AG04450 (cell line): ENCODE measurements around the gene MEIS3. TPM values are rescaled to one million over a fixed set of nuclear protein-coding genes. Genes with fewer than 3 reads are reported as not detected.

ENCODE experiments used
- CTCF ChIA-PET: fragments of 300-600, 350-600 bp; formaldehyde crosslinking; extraction: SDS; loops from one replicate; lab custom pipeline; 2022; ENCODE audit warnings: antibody characterized with exemption, inconsistent platforms; lab: Charles Lee
- POLR2A ChIA-PET: fragments of 350-600 bp; formaldehyde crosslinking; extraction: SDS; loops from one replicate; lab custom pipeline; 2021; ENCODE audit warnings: antibody characterized with exemption, inconsistent platforms; lab: Yijun Ruan, JAX
- DNase-seq: peaks from one replicate; pipeline ENCODE4 v3.0.0-alpha.2; 2011; ENCODE audit warnings: low read depth, low spot score
- H3K27ac ChIP-seq: one replicate; pipeline ENCODE4 v1.5.1; 2012; ENCODE audit warnings: low read depth, low read length, control low read depth
- H3K27me3 ChIP-seq: one replicate; pipeline ENCODE4 v1.6.0; 2012; ENCODE audit warnings: low read length; ENCODE audit not compliant: control insufficient read depth, insufficient read depth
- H3K4me3 ChIP-seq: 2 replicates; pipeline ENCODE4 v1.5.1; 2011; ENCODE audit warnings: mild to moderate bottlenecking, low read depth, low read length, control low read depth
- H3K9me3 ChIP-seq: 2 replicates; pipeline ENCODE4 v1.5.1; 2012; ENCODE audit warnings: low read length; ENCODE audit not compliant: control insufficient read depth, insufficient read depth
- CTCF ChIP-seq: IDR thresholded peaks from 2 replicates; pipeline ENCODE4 v1.5.1; 2011; ENCODE audit warnings: low read depth, low read length, control low read depth, inconsistent platforms
- polyA plus RNA-seq: library from polyadenylated mRNA; depleted of rRNA; stranded (reverse); fragments of >200 nt; gene quantifications from 2 replicates; pipeline ENCODE4 v1.2.3, GENCODE V29; 2011

The MEIS3 gene
- polyA plus RNA-seq, 1 experiment = 21.6 TPM

DNA sequence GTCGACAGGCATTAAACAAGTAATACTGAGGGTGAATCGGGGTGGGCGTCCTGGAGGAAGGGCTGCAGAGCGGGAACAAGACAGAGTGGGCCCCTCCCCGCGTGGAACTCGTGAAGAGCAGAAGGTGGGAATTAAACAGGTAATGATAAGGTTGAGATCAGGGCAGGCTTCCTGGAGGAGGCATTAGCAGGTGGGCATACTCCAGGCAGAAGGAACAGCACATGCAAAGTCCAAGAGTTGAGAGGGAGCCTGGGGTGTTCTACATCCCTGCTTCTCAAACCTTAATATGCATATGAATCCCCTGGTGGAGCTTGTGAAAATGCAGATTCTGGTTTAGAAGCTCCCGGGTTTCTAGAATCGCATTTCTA is 29.0 kb upstream of the MEIS3 start:
- DNase-seq = no peak
- Histone ChIP-seq H3K4me3 (no peak overlapping the region), H3K9me3 (peaks cover 9% of the 10 kb centered on the region), H3K27ac (no peak overlapping the region), H3K27me3 (peaks cover 59% of the 10 kb centered on the region)
- POLR2A ChIA-PET = interaction anchor here (0.6 kb wide), 1 partner anchor 289 kb away, joined by 4 read pairs; no protein-coding TSS in a partner anchor
- TF ChIP-seq CTCF = no peak
- CTCF ChIA-PET = interaction anchor here (2.2 kb wide), 1 partner anchor 12 kb away, joined by 11 read pairs; no protein-coding TSS in a partner anchor

- no peak overlapping the region for H3K27ac ChIP-seq
- CTCF ChIA-PET = interaction anchor here (0.8 to 2.2 kb wide), 3 partner anchors 12 to 260 kb away, joined by 3 to 11 read pairs (median 5); partner anchors contain the start of gene KPTN
- peaks cover 60% of the 10 kb centered on the region for H3K27me3 ChIP-seq
- peaks cover 9% of the 10 kb centered on the region for H3K9me3 ChIP-seq
- no peak for DNase-seq
- TF ChIP-seq CTCF = no peak
- POLR2A ChIA-PET = interaction anchor here (0.6 to 1.0 kb wide), 2 partner anchors 36 to 289 kb away, joined by 3 to 4 read pairs; partner anchors contain the start of gene KPTN
- no peak overlapping the region for H3K4me3 ChIP-seq
Observed at GRCh38 chr19:47447470-47448359, 28.4 kb upstream of the MEIS3 start.

DNA sequence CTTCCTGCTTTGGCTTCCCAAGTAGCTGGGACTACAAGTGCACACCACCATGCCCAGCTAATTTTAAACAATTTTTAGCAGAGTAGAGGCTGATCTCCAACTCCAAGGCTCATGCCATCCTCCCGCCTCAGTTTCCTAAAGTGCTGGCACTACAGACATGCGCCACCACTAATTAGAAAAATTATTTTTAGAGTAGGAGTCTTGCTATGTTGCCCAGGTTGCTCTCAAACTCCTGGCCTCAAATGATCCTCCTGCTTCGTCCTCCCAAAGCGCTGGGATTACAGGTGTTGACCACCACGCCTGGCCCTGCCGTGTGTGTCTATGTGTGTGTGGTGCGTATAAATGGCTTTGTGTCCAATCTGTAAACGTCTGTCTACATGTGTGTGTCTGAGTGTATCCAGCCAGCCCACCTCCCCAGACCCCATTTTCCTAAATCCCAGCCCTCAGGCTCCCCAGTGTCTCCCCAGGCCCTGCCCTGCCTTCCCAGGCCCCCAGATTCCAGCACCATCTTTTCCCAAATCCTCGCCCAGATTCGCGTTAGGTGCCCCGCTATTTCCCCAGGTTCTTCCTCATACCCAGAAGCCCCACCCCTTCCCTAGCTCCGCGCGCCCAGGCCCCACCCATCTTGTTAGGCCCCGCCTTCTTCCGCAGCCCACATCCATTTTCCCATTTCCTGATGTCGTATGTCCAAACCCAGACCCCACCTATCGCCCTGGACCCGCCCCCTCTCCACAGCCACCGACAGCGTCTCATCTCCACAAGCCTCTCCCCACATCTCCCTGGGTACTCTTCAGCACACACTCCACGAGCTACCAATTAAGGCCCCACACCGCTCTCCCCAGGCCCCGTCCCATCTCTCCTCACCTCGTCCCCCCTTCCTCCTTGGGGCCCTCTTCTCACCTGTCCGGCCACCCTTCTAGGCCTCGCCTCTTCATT is 27.5 kb upstream of the MEIS3 start:
- H3K27me3 ChIP-seq = peaks cover 63% of the 10 kb centered on the region
- DNase-seq = no peak

GRCh38 chr19:47445937-47446402 is 26.6 kb upstream of the MEIS3 start:
- peaks cover 9% of the 10 kb centered on the region for H3K9me3 ChIP-seq
- ChIA-PET CTCF (interaction anchor here (1.3 to 1.4 kb wide), 3 partner anchors 18 to 267 kb away, joined by 3 to 5 read pairs (median 3); partner anchors contain the start of gene NAPA), POLR2A (interaction anchor here (0.7 to 1.0 kb wide), 2 partner anchors 18 to 61 kb away, joined by 4 to 7 read pairs; no protein-coding TSS in a partner anchor)
- no peak for TF ChIP-seq CTCF
- H3K4me3 ChIP-seq = no peak overlapping the region
- DNase-seq = no peak
- no peak overlapping the region for H3K27ac ChIP-seq
- H3K27me3 ChIP-seq = peaks cover 65% of the 10 kb centered on the region

More for the DNA sequence above, 27.5 kb upstream of the MEIS3 start:
- no peak overlapping the region for H3K4me3 ChIP-seq
- POLR2A ChIA-PET = interaction anchor here (1.0 kb wide), 2 partner anchors 19 to 37 kb away, joined by 3 to 7 read pairs; partner anchors contain the start of gene KPTN
- H3K9me3 ChIP-seq = peaks cover 9% of the 10 kb centered on the region
- no peak for TF ChIP-seq CTCF
- CTCF ChIA-PET = interaction anchor here (0.8 to 2.2 kb wide), 6 partner anchors 11 to 266 kb away, joined by 3 to 11 read pairs (median 4); partner anchors contain the start of genes KPTN and NAPA
- no peak overlapping the region for H3K27ac ChIP-seq
